Hematopoietic multipotent progenitor cell treated with erythropoietin and hydrocortisone succinate and interleukin-3 and kit ligand, for 6 days (in vitro differentiated cells): ENCODE measurements around the gene RGS19.

Experiments used
- DNase-seq: peaks from one replicate; pipeline ENCODE4 v3.0.0-alpha.2; 2015

Gene RGS19

GRCh38 chr20:64047968-64048401, 31.3 kb downstream of the RGS19 start:
- no peak for DNase-seq

GRCh38 chr20:64047046-64047389, 32.3 kb downstream of the RGS19 start:
- DNase-seq, result no peak

- DNase-seq, result no peak
These were observed 33.8 kb downstream of the RGS19 start for GRCh38 chr20:64045346-64046011.

GRCh38 chr20:64044484-64045247, 34.7 kb downstream of the RGS19 start:
- DNase-seq, result no peak

GRCh38 chr20:64043768-64044167, 35.5 kb downstream of the RGS19 start:
- DNase-seq, result no peak

- peak; percentile 37 for DNase-seq
These were observed 37.1 kb downstream of the RGS19 start for GRCh38 chr20:64042054-64042781.

- DNase-seq, result no peak
These were observed 37.6 kb downstream of the RGS19 start for GRCh38 chr20:64041781-64042053.

GRCh38 chr20:64041040-64041780, 38.1 kb downstream of the RGS19 start:
- DNase-seq, result no peak

GRCh38 chr20:64040231-64041039, 38.9 kb downstream of the RGS19 start:
- DNase-seq, result no peak

- no peak for DNase-seq
These were observed 39.8 kb downstream of the RGS19 start for GRCh38 chr20:64039293-64040160.

- DNase-seq, result peak; percentile 82
These were observed 40.6 kb downstream of the RGS19 start for GRCh38 chr20:64038565-64039292.

GRCh38 chr20:64038224-64038564, 41.1 kb downstream of the RGS19 start:
- no peak for DNase-seq

- DNase-seq, result peak; percentile 41
These were observed 41.7 kb downstream of the RGS19 start for GRCh38 chr20:64037498-64038213.

- DNase-seq, result no peak
These were observed 42.2 kb downstream of the RGS19 start for GRCh38 chr20:64037199-64037497.

- DNase-seq, result no peak
These were observed 42.7 kb downstream of the RGS19 start for GRCh38 chr20:64036346-64037198.

GRCh38 chr20:64035933-64036345, 43.4 kb downstream of the RGS19 start, which contains the start of gene C20orf204:
Gene C20orf204 (plus strand): TSS chr20:64036182. CDS start chr20:64036324, 142 bp downstream.
- DNase-seq, result no peak

- no peak for DNase-seq
These were observed 44.0 kb downstream of the RGS19 start for GRCh38 chr20:64035066-64035932.

GRCh38 chr20:64033981-64034493, 45.3 kb downstream of the RGS19 start:
- DNase-seq, result no peak
